ENCODE measurements around the gene KLF13. TPM values are rescaled to one million over a fixed set of nuclear protein-coding genes. Genes with fewer than 3 reads are reported as not detected.

KLF13 gene
- total RNA-seq, 1 donor from 2014 or later, result 44.6 TPM

DNA sequence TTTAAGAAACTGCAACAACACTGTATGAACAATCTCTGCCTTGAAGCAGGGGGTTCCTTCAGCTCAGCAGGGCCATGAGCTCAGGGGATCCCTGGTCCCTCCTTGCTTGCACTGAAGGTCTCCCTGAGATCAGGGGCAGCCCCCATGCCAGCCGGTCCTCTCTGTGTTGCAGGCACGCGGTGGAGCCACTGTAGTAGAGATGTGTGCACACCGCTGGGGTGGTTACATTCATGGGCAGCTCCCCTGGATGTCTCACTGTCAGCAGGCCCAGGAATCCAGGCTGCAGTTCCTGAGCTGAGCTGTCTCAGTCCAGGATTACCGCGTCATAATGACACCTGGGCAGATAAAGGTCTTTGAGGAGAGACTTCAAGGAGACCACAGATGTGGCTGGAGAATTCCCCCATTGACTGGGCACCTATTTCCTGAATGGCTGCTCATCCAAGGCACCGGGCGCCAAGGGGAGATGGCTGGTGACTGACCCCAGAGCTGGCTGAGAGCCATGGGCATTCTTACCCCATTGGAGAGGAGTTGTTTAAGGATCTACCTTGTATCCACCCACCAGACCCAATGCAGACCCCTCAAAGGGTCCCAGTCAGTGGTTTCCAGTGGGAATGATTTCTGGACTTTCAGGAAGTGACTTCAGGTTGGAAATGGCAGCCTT, 10.4 kb upstream of the KLF13 start:
- Mint-ChIP-seq H3K9me3 (peaks cover under 1% of the 10 kb centered on the region), H3K4me3 (no peak overlapping the region), H3K4me1 (peaks cover 9% of the 10 kb centered on the region), H3K27me3 (ENCODE audit: low read depth) (no peaks in the 10 kb centered on the region), H3K36me3 (ENCODE audit: low read depth) (no peaks in the 10 kb centered on the region), H3K27ac (ENCODE audit: unreplicated experiment) (no peak overlapping the region)
- no peak for TF ChIP-seq CTCF (conservative IDR thresholded peaks at IDR 0.05)
- DNase-seq (ENCODE audit: low read depth, low spot score), result no peak

- no peak for TF ChIP-seq CTCF (conservative IDR thresholded peaks at IDR 0.05)
- no peak overlapping the region for H3K27ac Mint-ChIP-seq (ENCODE audit: unreplicated experiment)
- no peaks in the 10 kb centered on the region for H3K36me3 Mint-ChIP-seq (ENCODE audit: low read depth)
- peaks cover 9% of the 10 kb centered on the region for H3K4me1 Mint-ChIP-seq
- peaks cover 3% of the 10 kb centered on the region for H3K9me3 Mint-ChIP-seq
- no peak for DNase-seq (ENCODE audit: low read depth, low spot score)
- no peaks in the 10 kb centered on the region for H3K27me3 Mint-ChIP-seq (ENCODE audit: low read depth)
- H3K4me3 Mint-ChIP-seq, result no peak overlapping the region
These were observed 9.6 kb upstream of the KLF13 start for GRCh38 chr15:31317017-31317416.

GRCh38 chr15:31317421-31318327, 9.0 kb upstream of the KLF13 start:
- no peak for DNase-seq (ENCODE audit: low read depth, low spot score)
- Mint-ChIP-seq H3K27ac (ENCODE audit: unreplicated experiment) (peak overlapping the region; percentile 23), H3K4me3 (no peak overlapping the region)

GRCh38 chr15:31318429-31318828, 8.2 kb upstream of the KLF13 start:
- Mint-ChIP-seq H3K9me3 (peaks cover 3% of the 10 kb centered on the region), H3K36me3 (ENCODE audit: low read depth) (no peaks in the 10 kb centered on the region), H3K27me3 (ENCODE audit: low read depth) (no peaks in the 10 kb centered on the region), H3K4me3 (no peak overlapping the region), H3K27ac (ENCODE audit: unreplicated experiment) (no peak overlapping the region), H3K4me1 (peaks cover 11% of the 10 kb centered on the region)
- DNase-seq (ENCODE audit: low read depth, low spot score), result no peak
- TF ChIP-seq CTCF (conservative IDR thresholded peaks at IDR 0.05), result no peak

More at GRCh38 chr15:31317421-31318327, 9.0 kb upstream of the KLF13 start:
- H3K9me3 Mint-ChIP-seq, result peaks cover 3% of the 10 kb centered on the region
- no peak for TF ChIP-seq CTCF (conservative IDR thresholded peaks at IDR 0.05)
- no peaks in the 10 kb centered on the region for H3K27me3 Mint-ChIP-seq (ENCODE audit: low read depth)
- no peaks in the 10 kb centered on the region for H3K36me3 Mint-ChIP-seq (ENCODE audit: low read depth)
- peaks cover 9% of the 10 kb centered on the region for H3K4me1 Mint-ChIP-seq

- peaks cover 3% of the 10 kb centered on the region for H3K9me3 Mint-ChIP-seq
These were observed 6.6 kb upstream of the KLF13 start for GRCh38 chr15:31320022-31320421.

More at GRCh38 chr15:31320022-31320421, 6.6 kb upstream of the KLF13 start:
- no peaks in the 10 kb centered on the region for H3K36me3 Mint-ChIP-seq (ENCODE audit: low read depth)
- no peak overlapping the region for H3K27ac Mint-ChIP-seq (ENCODE audit: unreplicated experiment)
- H3K27me3 Mint-ChIP-seq (ENCODE audit: low read depth), result peaks cover 6% of the 10 kb centered on the region
- no peak for TF ChIP-seq CTCF (conservative IDR thresholded peaks at IDR 0.05)
- peaks cover 22% of the 10 kb centered on the region for H3K4me1 Mint-ChIP-seq
- DNase-seq (ENCODE audit: low read depth, low spot score), result no peak
- no peak overlapping the region for H3K4me3 Mint-ChIP-seq

Data from neural crest cell (in vitro differentiated cells).